Epithelial cell of esophagus (primary cell): ENCODE data around the gene GPATCH1.
A peak's percentile ranks its signal among the peaks of the same experiment; 100 is the strongest.

ENCODE experiments used
- DNase-seq: peaks from one replicate; pipeline ENCODE4 v3.0.0; 2010; ENCODE audit warnings: low read depth
- H3K4me3 ChIP-seq: 2 replicates; pipeline ENCODE4 v1.5.1; 2011; ENCODE audit warnings: mild to moderate bottlenecking, low read length, control low read depth
- CTCF ChIP-seq: IDR thresholded peaks from 2 replicates; pipeline ENCODE4 v1.5.1; 2011; ENCODE audit warnings: low read depth, mild to moderate bottlenecking, low read length, control low read depth, inconsistent platforms; ENCODE audit not compliant: insufficient read depth; ENCODE audit errors: missing control alignments

Gene GPATCH1

GRCh38 chr19:33064792-33065550 is 16.0 kb upstream of the GPATCH1 start, which contains the start of gene RHPN2:
Gene RHPN2, minus strand, starts transcription at chr19:33064888. Its CDS starts 36 bp downstream, at chr19:33064852.
- no peak for TF ChIP-seq CTCF
- peak within 1 kb of the TSS; percentile 73 for H3K4me3 ChIP-seq
- DNase-seq, result peak; percentile 81

GRCh38 chr19:33066543-33066942 is 14.4 kb upstream of the GPATCH1 start:
- no peak overlapping the region for H3K4me3 ChIP-seq
- no peak for DNase-seq
- no peak for TF ChIP-seq CTCF

GRCh38 chr19:33067121-33067520 is 13.9 kb upstream of the GPATCH1 start:
- H3K4me3 ChIP-seq, result no peak overlapping the region
- no peak for TF ChIP-seq CTCF
- DNase-seq, result no peak

GRCh38 chr19:33071887-33072286 is 9.1 kb upstream of the GPATCH1 start:
- no peak for TF ChIP-seq CTCF
- H3K4me3 ChIP-seq, result no peak overlapping the region
- DNase-seq, result peak; percentile 67

GRCh38 chr19:33075519-33075918 is 5.5 kb upstream of the GPATCH1 start:
- DNase-seq, result no peak
- TF ChIP-seq CTCF, result no peak
- H3K4me3 ChIP-seq, result no peak overlapping the region

GRCh38 chr19:33085570-33086128 is 4.7 kb downstream of the GPATCH1 start:
- H3K4me3 ChIP-seq, result no peak overlapping the region
- no peak for TF ChIP-seq CTCF
- no peak for DNase-seq
